Spleen (tissue), 11 donors: ENCODE measurements around the gene PSD. TPM values are rescaled to one million over a fixed set of nuclear protein-coding genes. Genes with fewer than 3 reads are reported as not detected.

ENCODE experiments used
- DNase-seq: peaks from one replicate; pipeline ENCODE4 v3.0.0-alpha.2; 2020
- H3K27ac ChIP-seq, 8 donors: fragments of 200-600 bp; sonication (generic) in 7 of 8; 1 replicate in 4 of 8; 2 replicates in 4 of 8; pipeline versions ENCODE4 v1.5.0 to v1.8.0; 2016 to 2021; ENCODE audit warnings: inconsistent platforms in 4 of 8, mild to moderate bottlenecking in 4 of 8, moderate library complexity in 1 of 8
- H3K27me3 ChIP-seq, 7 donors: fragments of 200-600 bp; sonication (generic) in 6 of 7; replicated peaks in 1 of 7; 1 replicate in 4 of 7; 2 replicates in 3 of 7; pipeline versions ENCODE4 v1.5.0 to v1.8.0; 2016 to 2021; ENCODE audit warnings: inconsistent platforms in 3 of 7, mild to moderate bottlenecking in 1 of 7
- H3K36me3 ChIP-seq, 6 donors: fragments of 200-600 bp; sonication (generic) in 5 of 6; 1 replicate in 4 of 6; 2 replicates in 2 of 6; pipeline versions ENCODE4 v1.5.0 to v1.8.0; 2016 to 2021; ENCODE audit warnings: inconsistent platforms in 2 of 6
- H3K4me1 ChIP-seq, 6 donors: fragments of 200-600 bp; sonication (generic) in 5 of 6; 1 replicate in 3 of 6; 2 replicates in 3 of 6; pipeline versions ENCODE4 v1.5.0 to v1.8.0; 2016 to 2021; ENCODE audit warnings: inconsistent platforms in 3 of 6
- H3K4me3 ChIP-seq, 8 donors: fragments of 200-600 bp; sonication (generic) in 7 of 8; 1 replicate in 4 of 8; 2 replicates in 4 of 8; pipeline versions ENCODE4 v1.5.0 to v1.8.0; 2016 to 2021; ENCODE audit warnings: inconsistent platforms in 4 of 8, mild to moderate bottlenecking in 4 of 8, moderate library complexity in 2 of 8
- H3K9me3 ChIP-seq, 8 donors: fragments of 200-600 bp; sonication (generic) in 7 of 8; 1 replicate in 4 of 8; 2 replicates in 4 of 8; pipeline versions ENCODE4 v1.5.0 to v1.8.0; 2016 to 2021; ENCODE audit warnings: inconsistent platforms in 4 of 8
- POLR2A ChIP-seq, 3 donors: fragments of 450-650 bp; IDR thresholded peaks; one replicate each; pipeline ENCODE4 v1.5.1; 2017; ENCODE audit warnings: antibody characterized with exemption in 3 of 3, mild to moderate bottlenecking in 1 of 3
- POLR2AphosphoS5 ChIP-seq, 3 donors: sonication (generic); formaldehyde crosslinking; IDR thresholded peaks; one replicate each; pipeline ENCODE4 v1.5.1; 2017; ENCODE audit warnings: antibody characterized with exemption in 3 of 3
- WGBS, 5 donors: extraction: QIAGEN DNeasy Blood & Tissue Kit in 3 of 5; methylation state at CpG; one replicate each; pipeline versions ENCODE4 v1.1.5 to v1.1.7; 2013 to 2018; 5-methylcytosine and 5-hydroxymethylcytosine counted together
- intact Hi-C: fragments of 100-400 bp; cut with DNase I; formaldehyde crosslinking; loops from one replicate; pipeline ENCODE4 v1.15.0; 2023; ENCODE audit warnings: low total_unique reads
- polyA plus RNA-seq, 3 donors: library from polyadenylated mRNA; stranded (reverse); fragments of 200-250 nt; gene quantifications; one replicate each; pipeline ENCODE4 v1.2.1, GENCODE V29; 2013
- total RNA-seq, 7 donors: library from RNA; depleted of rRNA in 3 of 7; stranded (reverse); fragments of >200 nt in 3 of 7; fragmentation: NEBNext Ultra II Directional in 4 of 7; extraction: Animal tissue kit (Norgen Biotek cat#: 25700) in 4 of 7; gene quantifications; one replicate each; pipeline versions ENCODE4 v1.1.0 to v1.2.1, GENCODE V29; 2016 to 2021
- TF ChIP-seq, protein P1 (sequence below), 11 experiments: fragments of 200-600 bp in 7 of 11; fragments of 450-650 bp in 4 of 11; sonication (generic) in 4 of 11; IDR thresholded peaks in 8 of 11; conservative IDR thresholded peaks in 3 of 11; 1 replicate in 7 of 11; 2 replicates in 4 of 11; pipeline versions ENCODE4 v1.4.0 to v1.8.0; 2016 to 2021; ENCODE audit warnings: antibody characterized with exemption in 11 of 11, inconsistent platforms in 4 of 11, mild to moderate bottlenecking in 1 of 11
- donor health status: healthy with polysubstance abuse.
- donor health status: DM: no; HTN: no; CAD: no; lungs with moderate emphysema.
- donor health status: DM: no; HTN: no; CAD: no.
- donor health status: Bipolar disorder and iron deficiency.
- donor health status: healthy.
- donor health status: DM: no; HTN: no; CAD: no.
- donor health status: DM: yes; HTN: yes; CAD: no.

PSD gene
- total and polyA plus RNA-seq, 10 donors = 0.59 to 2.5 (median 1.2) TPM

DNA sequence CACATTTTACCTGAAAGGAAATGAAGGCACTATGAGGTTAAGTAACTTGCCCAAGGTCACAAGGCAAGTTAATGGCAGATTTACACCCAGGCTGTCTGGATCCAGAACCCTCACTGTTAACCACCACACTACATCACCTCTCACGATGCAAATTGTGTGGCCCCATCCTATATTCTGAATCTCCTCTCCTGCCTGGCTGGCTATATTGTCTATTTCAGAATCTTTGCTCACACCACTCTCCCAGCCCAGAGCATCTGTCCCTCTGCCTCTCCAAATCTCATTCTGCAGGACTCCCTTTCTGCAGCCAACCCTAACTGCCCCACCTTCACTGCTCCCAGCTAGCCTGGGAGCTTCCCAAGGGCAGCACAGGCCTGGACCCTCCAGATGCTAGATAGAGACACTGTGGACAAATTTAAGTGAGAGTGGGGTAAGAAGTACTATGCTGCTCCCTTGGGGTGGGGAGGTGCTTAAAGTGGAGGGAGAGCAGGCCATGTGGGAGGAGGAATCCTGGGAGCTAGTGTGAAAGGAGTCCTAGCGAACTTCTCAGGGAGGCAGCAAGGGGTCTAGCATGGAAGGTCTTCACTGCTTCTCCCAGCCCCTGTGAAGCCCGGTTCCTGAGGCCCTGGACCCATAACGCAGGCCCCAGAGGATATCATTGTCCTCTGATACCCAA, 13.0 kb upstream of the PSD start:
- H3K27me3 ChIP-seq = peaks cover 0 to 9% (median 0%) of the 10 kb centered on the region in 7 donors
- WGBS, 5 donors = 14 to 23% (median 22%) methylated on average over 4 of the region's 4 CpGs
- intact Hi-C loops = no loop called here
- H3K4me3 ChIP-seq = peak overlapping the region; percentile 73 to 97 (median 84)
- H3K36me3 ChIP-seq = no peaks in the 10 kb centered on the region
- peaks cover 18 to 58% (median 52%) of the 10 kb centered on the region in 6 donors for H3K4me1 ChIP-seq
- H3K9me3 ChIP-seq = no peaks in the 10 kb centered on the region
- H3K27ac ChIP-seq = peak overlapping the region in 6 of 8 donors; percentile 78 to 93 (median 84)
- no peak for TF ChIP-seq POLR2A (IDR thresholded peaks at IDR 0.05)
- TF ChIP-seq POLR2AphosphoS5 (IDR thresholded peaks at IDR 0.05) = no peak
- TF ChIP-seq, protein P1, sequence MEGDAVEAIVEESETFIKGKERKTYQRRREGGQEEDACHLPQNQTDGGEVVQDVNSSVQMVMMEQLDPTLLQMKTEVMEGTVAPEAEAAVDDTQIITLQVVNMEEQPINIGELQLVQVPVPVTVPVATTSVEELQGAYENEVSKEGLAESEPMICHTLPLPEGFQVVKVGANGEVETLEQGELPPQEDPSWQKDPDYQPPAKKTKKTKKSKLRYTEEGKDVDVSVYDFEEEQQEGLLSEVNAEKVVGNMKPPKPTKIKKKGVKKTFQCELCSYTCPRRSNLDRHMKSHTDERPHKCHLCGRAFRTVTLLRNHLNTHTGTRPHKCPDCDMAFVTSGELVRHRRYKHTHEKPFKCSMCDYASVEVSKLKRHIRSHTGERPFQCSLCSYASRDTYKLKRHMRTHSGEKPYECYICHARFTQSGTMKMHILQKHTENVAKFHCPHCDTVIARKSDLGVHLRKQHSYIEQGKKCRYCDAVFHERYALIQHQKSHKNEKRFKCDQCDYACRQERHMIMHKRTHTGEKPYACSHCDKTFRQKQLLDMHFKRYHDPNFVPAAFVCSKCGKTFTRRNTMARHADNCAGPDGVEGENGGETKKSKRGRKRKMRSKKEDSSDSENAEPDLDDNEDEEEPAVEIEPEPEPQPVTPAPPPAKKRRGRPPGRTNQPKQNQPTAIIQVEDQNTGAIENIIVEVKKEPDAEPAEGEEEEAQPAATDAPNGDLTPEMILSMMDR (IDR thresholded peaks at IDR 0.05 in 8 of 11, conservative IDR thresholded peaks at IDR 0.05 in 3 of 11) = no peak
- DNase-seq = no peak

DNA sequence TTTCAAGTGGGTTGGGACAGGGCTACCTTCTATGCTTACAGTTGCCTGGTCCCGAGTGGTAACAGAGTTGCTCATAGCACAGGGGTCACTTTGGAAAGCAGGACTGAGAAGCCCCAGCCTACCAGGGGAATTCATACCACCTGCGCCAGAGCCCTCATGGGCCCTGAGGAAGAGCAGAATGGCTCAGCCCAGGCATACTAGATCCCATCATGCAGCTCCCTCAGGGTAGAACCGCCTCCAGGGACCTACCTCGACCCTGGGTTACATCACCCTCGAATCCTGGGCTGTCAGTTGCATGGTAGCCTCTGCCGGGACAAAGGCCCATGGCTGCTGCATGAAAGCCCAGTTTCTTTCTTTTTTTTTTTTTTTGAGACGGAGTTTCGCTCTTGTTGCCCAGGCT, 10.9 kb upstream of the PSD start:
- Histone ChIP-seq H3K4me3 (no peak overlapping the region), H3K27ac (no peak overlapping the region), H3K9me3 (no peaks in the 10 kb centered on the region), H3K27me3 (peaks cover 0 to 7% (median 0%) of the 10 kb centered on the region in 7 donors), H3K4me1 (peaks cover 18 to 36% (median 32%) of the 10 kb centered on the region in 6 donors), H3K36me3 (peaks cover 0 to 8% (median 4%) of the 10 kb centered on the region in 6 donors)
- DNase-seq = no peak
- 88 to 94% (median 91%) methylated on average over 6 to 8 of the region's 8 CpGs for WGBS, 5 donors
- intact Hi-C loops = no loop called here
- TF ChIP-seq POLR2A (IDR thresholded peaks at IDR 0.05) = no peak
- TF ChIP-seq, protein P1 (IDR thresholded peaks at IDR 0.05 in 8 of 11, conservative IDR thresholded peaks at IDR 0.05 in 3 of 11) = no peak
- TF ChIP-seq POLR2AphosphoS5 (IDR thresholded peaks at IDR 0.05) = no peak

DNA sequence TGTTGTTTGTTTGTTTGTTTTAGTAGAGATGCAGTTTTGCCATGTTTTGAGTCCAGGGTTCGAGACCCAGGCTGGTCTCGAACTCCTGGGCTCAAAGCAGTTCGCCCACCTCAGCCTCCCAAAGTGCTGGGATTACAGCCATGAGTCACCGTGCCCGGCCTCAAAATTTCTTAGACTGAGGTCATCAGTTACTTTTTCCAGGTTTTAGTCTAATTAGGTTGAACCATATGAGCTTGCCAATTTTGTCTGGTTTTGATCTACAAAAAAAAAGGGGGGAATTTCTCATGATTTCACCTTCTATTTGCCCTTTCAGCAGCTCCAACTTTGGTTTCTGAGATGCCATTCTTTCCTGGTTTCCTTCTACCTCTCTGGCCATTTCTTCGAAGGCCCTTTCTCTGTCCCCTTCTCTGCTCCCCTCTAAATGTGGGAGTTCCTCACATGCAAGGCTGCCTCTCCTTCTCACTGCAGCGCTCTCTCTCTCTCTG, 8.3 kb upstream of the PSD start:
- intact Hi-C loops = no loop called here
- H3K4me3 ChIP-seq = no peak overlapping the region
- H3K27ac ChIP-seq = no peak overlapping the region
- no peak for DNase-seq
- H3K36me3 ChIP-seq = peaks cover 0 to 26% (median 17%) of the 10 kb centered on the region in 6 donors
- no peaks in the 10 kb centered on the region for H3K27me3 ChIP-seq
- TF ChIP-seq, protein P1 (IDR thresholded peaks at IDR 0.05 in 8 of 11, conservative IDR thresholded peaks at IDR 0.05 in 3 of 11) = no peak
- TF ChIP-seq POLR2AphosphoS5 (IDR thresholded peaks at IDR 0.05) = no peak
- no peak for TF ChIP-seq POLR2A (IDR thresholded peaks at IDR 0.05)
- 87 to 95% (median 92%) methylated on average over 7 of the region's 7 CpGs for WGBS, 5 donors
- peaks cover 17 to 34% (median 31%) of the 10 kb centered on the region in 6 donors for H3K4me1 ChIP-seq
- H3K9me3 ChIP-seq = no peaks in the 10 kb centered on the region

GRCh38 chr10:102425444-102425843, 6.9 kb upstream of the PSD start:
- no peaks in the 10 kb centered on the region for H3K9me3 ChIP-seq
- WGBS, 5 donors = 77 to 100% (median 94%) methylated on average over 1 of the region's 1 CpG
- peaks cover 12 to 28% (median 25%) of the 10 kb centered on the region in 6 donors for H3K4me1 ChIP-seq
- peaks cover 0 to 26% (median 17%) of the 10 kb centered on the region in 6 donors for H3K36me3 ChIP-seq
- no peak overlapping the region for H3K27ac ChIP-seq
- TF ChIP-seq POLR2A (IDR thresholded peaks at IDR 0.05) = no peak
- TF ChIP-seq, protein P1 (IDR thresholded peaks at IDR 0.05 in 8 of 11, conservative IDR thresholded peaks at IDR 0.05 in 3 of 11) = no peak
- no peak for TF ChIP-seq POLR2AphosphoS5 (IDR thresholded peaks at IDR 0.05)
- no peaks in the 10 kb centered on the region for H3K27me3 ChIP-seq
- H3K4me3 ChIP-seq = no peak overlapping the region
- DNase-seq = no peak
- intact Hi-C loops = no loop called here
